Activated CD4-positive, alpha-beta T cell treated with anti-CD3 and anti-CD28 coated beads, Interleukin-10, Interleukin-2, amounts not matched to agents 100 ng/mL and 50 ng/mL, durations not matched to agents 16 hours and 8 hours (primary cell): ENCODE results near the gene GSTCD.

Experiments used
- DNase-seq: peaks from one replicate; pipeline ENCODE4 v3.0.0-alpha.2; 2020

Gene GSTCD

GRCh38 chr4:105896461-105896942, 187.9 kb downstream of the GSTCD start:
- no peak for DNase-seq
